Islet of Langerhans (tissue), 1 donor: ENCODE data around the gene PIK3C2G.

Experiments
- FAIRE-seq: peaks from one replicate; lab custom pipeline; 2011; peaks lifted over from hg19 to GRCh38; lab: Jason Lieb, UNC

The PIK3C2G gene

GRCh38 chr12:18343708-18344107 is 82.4 kb downstream of the PIK3C2G start:
- no peak for FAIRE-seq

- no peak for FAIRE-seq
These were observed 83.9 kb downstream of the PIK3C2G start for GRCh38 chr12:18345021-18345735.

- no peak for FAIRE-seq
These were observed 91.0 kb downstream of the PIK3C2G start for GRCh38 chr12:18352312-18352711.

- no peak for FAIRE-seq
These were observed 94.1 kb downstream of the PIK3C2G start for GRCh38 chr12:18355429-18355828.

- no peak for FAIRE-seq
These were observed 96.8 kb downstream of the PIK3C2G start for GRCh38 chr12:18358077-18358476.

- no peak for FAIRE-seq
These were observed 97.6 kb downstream of the PIK3C2G start for GRCh38 chr12:18358930-18359329.

- no peak for FAIRE-seq
These were observed 100.1 kb downstream of the PIK3C2G start for GRCh38 chr12:18361433-18361832.

- no peak for FAIRE-seq
These were observed 102.0 kb downstream of the PIK3C2G start for GRCh38 chr12:18363321-18363720.

- no peak for FAIRE-seq
These were observed 107.3 kb downstream of the PIK3C2G start for GRCh38 chr12:18368594-18368993.

GRCh38 chr12:18373181-18373580 is 111.9 kb downstream of the PIK3C2G start:
- no peak for FAIRE-seq

- no peak for FAIRE-seq
These were observed 113.8 kb downstream of the PIK3C2G start for GRCh38 chr12:18375131-18375530.

- FAIRE-seq = no peak
These were observed 114.3 kb downstream of the PIK3C2G start for GRCh38 chr12:18375583-18375982.

- no peak for FAIRE-seq
These were observed 121.0 kb downstream of the PIK3C2G start for GRCh38 chr12:18382236-18382885.

GRCh38 chr12:18383203-18383602 is 121.9 kb downstream of the PIK3C2G start:
- no peak for FAIRE-seq

GRCh38 chr12:18387706-18388105 is 126.4 kb downstream of the PIK3C2G start:
- no peak for FAIRE-seq

- no peak for FAIRE-seq
These were observed 128.5 kb downstream of the PIK3C2G start for GRCh38 chr12:18389820-18390219.

GRCh38 chr12:18391151-18391550 is 129.8 kb downstream of the PIK3C2G start:
- no peak for FAIRE-seq

GRCh38 chr12:18394742-18395141 is 133.4 kb downstream of the PIK3C2G start:
- FAIRE-seq = no peak

- FAIRE-seq = no peak
These were observed 138.9 kb downstream of the PIK3C2G start for GRCh38 chr12:18400186-18400585.

GRCh38 chr12:18402872-18403611 is 141.7 kb downstream of the PIK3C2G start:
- FAIRE-seq = no peak

- no peak for FAIRE-seq
These were observed 150.1 kb downstream of the PIK3C2G start for GRCh38 chr12:18411453-18411852.

- no peak for FAIRE-seq
These were observed 153.4 kb downstream of the PIK3C2G start for GRCh38 chr12:18414671-18415070.

- no peak for FAIRE-seq
These were observed 153.9 kb downstream of the PIK3C2G start for GRCh38 chr12:18415227-18415626.
